K562 (cell line): ENCODE measurements around the gene STUB1. TPM values are rescaled to one million over a fixed set of nuclear protein-coding genes. Genes with fewer than 3 reads are reported as not detected.

Experiments used
- ADNP ChIP-seq: fragments of 200-800 bp; sonication (Bioruptor generic); IDR thresholded peaks from 2 replicates; pipeline ENCODE4 v1.6.1; 2016; ENCODE audit warnings: missing genetic modification characterization, missing compliant biosample characterization
- ARID1B ChIP-seq: fragments of 450-650 bp; IDR thresholded peaks from 2 replicates; pipeline ENCODE4 v1.6.1; 2016; ENCODE audit warnings: antibody characterized with exemption, mild to moderate bottlenecking, inconsistent platforms
- BCL6 ChIP-seq: fragments of 250-450 bp; sonication (Bioruptor Pico); IDR thresholded peaks from 2 replicates; pipeline ENCODE4 v1.4.0; 2020
- DMBX1 ChIP-seq: fragments of 250-450 bp; sonication (Bioruptor Pico); IDR thresholded peaks from 2 replicates; pipeline ENCODE4 v1.8.0; 2022; ENCODE audit warnings: inconsistent platforms, mild to moderate bottlenecking, moderate library complexity, borderline replicate concordance
- EHMT2 ChIP-seq: fragments of 450-650 bp; IDR thresholded peaks from 2 replicates; pipeline ENCODE4 v1.6.1; 2018; ENCODE audit warnings: antibody characterized with exemption
- ELF4 ChIP-seq: fragments of 450-650 bp; formaldehyde crosslinking; IDR thresholded peaks from 2 replicates; pipeline ENCODE4 v1.4.0; 2022; ENCODE audit warnings: missing genetic modification characterization
- ETV1 ChIP-seq: fragments of 450-650 bp; conservative IDR thresholded peaks from 2 replicates; pipeline ENCODE4 v1.6.1; 2016; ENCODE audit warnings: missing genetic modification characterization, control low read depth, low read depth, missing compliant biosample characterization
- GTF2F1 ChIP-seq: IDR thresholded peaks from 2 replicates; pipeline ENCODE4 v1.6.1; 2011; ENCODE audit warnings: low read depth, low read length, improper control_type of control experiment
- HMG20A ChIP-seq: fragments of 450-650 bp; formaldehyde crosslinking; conservative IDR thresholded peaks from 2 replicates; pipeline ENCODE4 v1.4.0; 2020; ENCODE audit warnings: mild to moderate bottlenecking, mixed read lengths
- RAD51 ChIP-seq: fragments of 450-650 bp; IDR thresholded peaks from 2 replicates; pipeline ENCODE4 v1.7.1; 2016; ENCODE audit warnings: low read depth, mild to moderate bottlenecking, borderline replicate concordance
- RBM22 ChIP-seq: fragments of 200-400 bp; formaldehyde crosslinking; IDR thresholded peaks from 2 replicates; pipeline ENCODE4 v1.6.1; 2018; ENCODE audit warnings: low read length, low read depth; ENCODE audit not compliant: poor library complexity, severe bottlenecking
- SOX6 ChIP-seq: fragments of 450-650 bp; IDR thresholded peaks from 2 replicates; pipeline ENCODE4 v1.6.1; 2014; ENCODE audit warnings: mild to moderate bottlenecking
- STAT5B ChIP-seq: fragments of 250-450 bp; sonication (Bioruptor Pico); IDR thresholded peaks from 2 replicates; pipeline ENCODE4 v1.8.0; 2021; ENCODE audit warnings: mild to moderate bottlenecking, inconsistent platforms
- ZBED1 ChIP-seq: IDR thresholded peaks from 2 replicates; pipeline ENCODE4 v1.6.1; 2014
- ZNF23 ChIP-seq: fragments of 250-450 bp; sonication (Bioruptor Pico); IDR thresholded peaks from 2 replicates; pipeline ENCODE4 v1.4.0; 2020; ENCODE audit warnings: mild to moderate bottlenecking
- ZNF444 ChIP-seq: fragments of 250-450 bp; sonication (Bioruptor Pico); IDR thresholded peaks from 2 replicates; pipeline ENCODE4 v1.4.0; 2020; ENCODE audit warnings: mild to moderate bottlenecking, moderate library complexity
- ZNF75A ChIP-seq: fragments of 450-650 bp; formaldehyde crosslinking; IDR thresholded peaks from 2 replicates; pipeline ENCODE4 v1.4.0; 2020; ENCODE audit warnings: mild to moderate bottlenecking
- polyA plus RNA-seq, 8 experiments: library from polyadenylated mRNA; depleted of rRNA in 4 of 8; stranded (reverse) in 5 of 8; unstranded in 3 of 8; fragments of >200 nt; fragmentation: Nextera tagmentation in 2 of 8; fragmentation: Illumina TruSeq in 1 of 8; extraction: Ambion mirVana in 2 of 8; extraction: Trizol in 1 of 8; gene quantifications; 2 replicates each; pipeline versions ENCODE4 v1.2.1 to v1.2.3, GENCODE V29; 2011 to 2014; ENCODE audit warnings: inconsistent platforms in 1 of 8, missing spikeins in 1 of 8
- total RNA-seq, 7 experiments: library from RNA; depleted of rRNA in 6 of 7; stranded (reverse); fragments of >200 nt in 6 of 7; fragmentation: Illumina TruSeq in 2 of 7; extraction: Trizol in 2 of 7; gene quantifications; 2 replicates each; pipeline versions ENCODE4 v1.2.1 to v1.2.3, GENCODE V29; 2011 to 2021; ENCODE audit warnings: low replicate concordance in 1 of 7
- TF ChIP-seq, protein P1 (sequence below): fragments of 250-450 bp; sonication (Bioruptor Pico); IDR thresholded peaks from 2 replicates; pipeline ENCODE4 v1.8.0; 2022; ENCODE audit warnings: inconsistent platforms, mild to moderate bottlenecking, moderate library complexity, borderline replicate concordance
- TF ChIP-seq, protein P2 (sequence below): sonication (generic); formaldehyde crosslinking; IDR thresholded peaks from 2 replicates; pipeline ENCODE4 v1.8.0; 2023; ENCODE audit warnings: mild to moderate bottlenecking, missing genetic modification reagents
- TF ChIP-seq, protein P3 (sequence below): fragments of 450-650 bp; IDR thresholded peaks from 2 replicates; pipeline ENCODE4 v1.6.1; 2018; ENCODE audit not compliant: partially characterized antibody

The STUB1 gene
- total and polyA plus RNA-seq, 9 of the 15 experiments (the other 6 are each of a cell fraction or from before 2014, with no cell fraction given) = 10.6 to 251 (median 152) TPM

DNA sequence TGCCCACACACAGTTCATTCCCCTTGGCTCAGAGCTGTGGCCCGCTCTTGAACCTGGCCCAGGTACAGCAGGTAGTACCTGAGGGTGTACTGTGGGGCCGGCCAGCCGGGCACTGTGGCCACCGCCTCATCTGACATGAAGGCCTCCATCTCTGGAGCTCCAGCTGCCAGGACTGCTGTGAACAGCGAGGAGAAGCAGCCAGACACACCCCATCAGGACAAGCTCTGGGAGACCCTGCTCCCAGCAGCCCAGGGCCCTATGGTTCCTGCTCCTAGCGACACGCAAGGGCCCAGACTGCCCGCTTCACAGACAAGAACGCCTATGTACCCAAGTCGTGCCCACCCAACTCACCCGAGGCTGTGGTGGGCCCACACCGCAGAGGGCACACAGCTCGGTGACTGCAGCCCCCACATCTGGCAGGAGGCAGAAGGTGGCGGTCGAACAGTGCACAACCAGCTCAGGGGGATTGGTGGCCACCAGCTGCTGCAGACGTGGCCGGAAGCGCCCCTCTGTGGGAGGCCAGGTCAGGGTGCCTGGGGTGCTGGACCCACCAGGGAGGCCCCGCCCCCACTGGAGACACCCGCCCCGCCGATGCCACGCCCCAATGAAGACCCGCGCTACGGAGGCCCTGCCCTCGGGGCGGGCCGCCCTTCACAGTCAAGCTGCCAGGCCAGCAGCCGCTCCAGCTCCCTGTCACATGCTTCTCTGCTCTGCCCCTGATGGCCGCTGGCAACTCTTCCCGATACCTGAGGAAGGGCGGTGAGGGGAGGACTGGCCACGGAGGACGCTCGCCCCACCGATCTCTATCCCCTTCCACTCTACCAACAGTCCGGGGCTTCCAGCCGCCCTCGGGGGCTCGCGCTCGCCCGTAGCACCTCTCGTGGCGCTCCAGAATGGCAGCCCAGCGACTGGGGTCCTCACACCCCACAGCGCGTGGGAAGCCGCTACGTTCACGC, 1.1 kb upstream of the STUB1 start (continued):
- TF ChIP-seq, protein P1, sequence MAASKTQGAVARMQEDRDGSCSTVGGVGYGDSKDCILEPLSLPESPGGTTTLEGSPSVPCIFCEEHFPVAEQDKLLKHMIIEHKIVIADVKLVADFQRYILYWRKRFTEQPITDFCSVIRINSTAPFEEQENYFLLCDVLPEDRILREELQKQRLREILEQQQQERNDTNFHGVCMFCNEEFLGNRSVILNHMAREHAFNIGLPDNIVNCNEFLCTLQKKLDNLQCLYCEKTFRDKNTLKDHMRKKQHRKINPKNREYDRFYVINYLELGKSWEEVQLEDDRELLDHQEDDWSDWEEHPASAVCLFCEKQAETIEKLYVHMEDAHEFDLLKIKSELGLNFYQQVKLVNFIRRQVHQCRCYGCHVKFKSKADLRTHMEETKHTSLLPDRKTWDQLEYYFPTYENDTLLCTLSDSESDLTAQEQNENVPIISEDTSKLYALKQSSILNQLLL (CRISPR knock-in tag) = no peak
- no peak for TF ChIP-seq GTF2F1
- TF ChIP-seq, protein P2, sequence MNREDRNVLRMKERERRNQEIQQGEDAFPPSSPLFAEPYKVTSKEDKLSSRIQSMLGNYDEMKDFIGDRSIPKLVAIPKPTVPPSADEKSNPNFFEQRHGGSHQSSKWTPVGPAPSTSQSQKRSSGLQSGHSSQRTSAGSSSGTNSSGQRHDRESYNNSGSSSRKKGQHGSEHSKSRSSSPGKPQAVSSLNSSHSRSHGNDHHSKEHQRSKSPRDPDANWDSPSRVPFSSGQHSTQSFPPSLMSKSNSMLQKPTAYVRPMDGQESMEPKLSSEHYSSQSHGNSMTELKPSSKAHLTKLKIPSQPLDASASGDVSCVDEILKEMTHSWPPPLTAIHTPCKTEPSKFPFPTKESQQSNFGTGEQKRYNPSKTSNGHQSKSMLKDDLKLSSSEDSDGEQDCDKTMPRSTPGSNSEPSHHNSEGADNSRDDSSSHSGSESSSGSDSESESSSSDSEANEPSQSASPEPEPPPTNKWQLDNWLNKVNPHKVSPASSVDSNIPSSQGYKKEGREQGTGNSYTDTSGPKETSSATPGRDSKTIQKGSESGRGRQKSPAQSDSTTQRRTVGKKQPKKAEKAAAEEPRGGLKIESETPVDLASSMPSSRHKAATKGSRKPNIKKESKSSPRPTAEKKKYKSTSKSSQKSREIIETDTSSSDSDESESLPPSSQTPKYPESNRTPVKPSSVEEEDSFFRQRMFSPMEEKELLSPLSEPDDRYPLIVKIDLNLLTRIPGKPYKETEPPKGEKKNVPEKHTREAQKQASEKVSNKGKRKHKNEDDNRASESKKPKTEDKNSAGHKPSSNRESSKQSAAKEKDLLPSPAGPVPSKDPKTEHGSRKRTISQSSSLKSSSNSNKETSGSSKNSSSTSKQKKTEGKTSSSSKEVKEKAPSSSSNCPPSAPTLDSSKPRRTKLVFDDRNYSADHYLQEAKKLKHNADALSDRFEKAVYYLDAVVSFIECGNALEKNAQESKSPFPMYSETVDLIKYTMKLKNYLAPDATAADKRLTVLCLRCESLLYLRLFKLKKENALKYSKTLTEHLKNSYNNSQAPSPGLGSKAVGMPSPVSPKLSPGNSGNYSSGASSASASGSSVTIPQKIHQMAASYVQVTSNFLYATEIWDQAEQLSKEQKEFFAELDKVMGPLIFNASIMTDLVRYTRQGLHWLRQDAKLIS (CRISPR knock-in tag) = no peak
- no peak for TF ChIP-seq ARID1B
- no peak for TF ChIP-seq ELF4 (CRISPR knock-in tag)
- TF ChIP-seq STAT5B (CRISPR knock-in tag) = no peak
- no peak; the same call in 1 of the 2 replicates for TF ChIP-seq ZBED1
- TF ChIP-seq, protein P3, sequence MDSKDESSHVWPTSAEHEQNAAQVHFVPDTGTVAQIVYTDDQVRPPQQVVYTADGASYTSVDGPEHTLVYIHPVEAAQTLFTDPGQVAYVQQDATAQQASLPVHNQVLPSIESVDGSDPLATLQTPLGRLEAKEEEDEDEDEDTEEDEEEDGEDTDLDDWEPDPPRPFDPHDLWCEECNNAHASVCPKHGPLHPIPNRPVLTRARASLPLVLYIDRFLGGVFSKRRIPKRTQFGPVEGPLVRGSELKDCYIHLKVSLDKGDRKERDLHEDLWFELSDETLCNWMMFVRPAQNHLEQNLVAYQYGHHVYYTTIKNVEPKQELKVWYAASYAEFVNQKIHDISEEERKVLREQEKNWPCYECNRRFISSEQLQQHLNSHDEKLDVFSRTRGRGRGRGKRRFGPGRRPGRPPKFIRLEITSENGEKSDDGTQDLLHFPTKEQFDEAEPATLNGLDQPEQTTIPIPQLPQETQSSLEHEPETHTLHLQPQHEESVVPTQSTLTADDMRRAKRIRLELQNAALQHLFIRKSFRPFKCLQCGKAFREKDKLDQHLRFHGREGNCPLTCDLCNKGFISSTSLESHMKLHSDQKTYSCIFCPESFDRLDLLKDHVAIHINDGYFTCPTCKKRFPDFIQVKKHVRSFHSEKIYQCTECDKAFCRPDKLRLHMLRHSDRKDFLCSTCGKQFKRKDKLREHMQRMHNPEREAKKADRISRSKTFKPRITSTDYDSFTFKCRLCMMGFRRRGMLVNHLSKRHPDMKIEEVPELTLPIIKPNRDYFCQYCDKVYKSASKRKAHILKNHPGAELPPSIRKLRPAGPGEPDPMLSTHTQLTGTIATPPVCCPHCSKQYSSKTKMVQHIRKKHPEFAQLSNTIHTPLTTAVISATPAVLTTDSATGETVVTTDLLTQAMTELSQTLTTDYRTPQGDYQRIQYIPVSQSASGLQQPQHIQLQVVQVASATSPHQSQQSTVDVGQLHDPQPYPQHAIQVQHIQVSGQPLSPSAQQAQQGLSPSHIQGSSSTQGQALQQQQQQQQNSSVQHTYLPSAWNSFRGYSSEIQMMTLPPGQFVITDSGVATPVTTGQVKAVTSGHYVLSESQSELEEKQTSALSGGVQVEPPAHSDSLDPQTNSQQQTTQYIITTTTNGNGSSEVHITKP = no peak
- TF ChIP-seq EHMT2 = no peak
- no peak for TF ChIP-seq SOX6
- no peak for TF ChIP-seq ADNP (tag)
- TF ChIP-seq BCL6 = no peak
- TF ChIP-seq HMG20A (CRISPR knock-in tag) = no peak
- no peak for TF ChIP-seq ZNF75A (CRISPR knock-in tag)
- no peak for TF ChIP-seq DMBX1 (CRISPR knock-in tag)
- no peak for TF ChIP-seq ETV1 (tag)
- TF ChIP-seq RAD51 = peak; percentile 26; the same call in 1 of the 2 replicates
- TF ChIP-seq ZNF23 (CRISPR knock-in tag) = no peak
- no peak for TF ChIP-seq RBM22
- no peak for TF ChIP-seq ZNF444
